ENCODE measurements around the gene OTC.

DNA sequence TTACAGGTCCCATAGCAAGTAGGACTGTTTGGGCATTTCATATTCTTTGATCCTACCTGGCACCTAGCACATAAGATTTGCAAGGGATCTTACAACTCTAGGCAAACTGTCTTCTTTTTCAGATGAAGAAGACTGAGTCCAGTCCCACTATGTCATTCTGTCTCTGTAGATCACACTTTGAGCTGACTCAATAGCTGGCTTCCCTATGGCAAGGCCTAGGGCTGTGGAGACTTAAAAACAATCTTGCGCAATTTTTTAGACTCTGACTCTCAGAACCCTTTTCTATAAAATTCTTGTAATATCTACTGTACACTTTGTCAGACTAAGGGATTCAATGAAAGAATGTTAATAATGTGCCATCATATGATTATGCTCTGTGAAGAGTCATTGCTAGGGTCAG, 26.7 kb downstream of the OTC start:
- TF ChIP-seq, protein P1, sequence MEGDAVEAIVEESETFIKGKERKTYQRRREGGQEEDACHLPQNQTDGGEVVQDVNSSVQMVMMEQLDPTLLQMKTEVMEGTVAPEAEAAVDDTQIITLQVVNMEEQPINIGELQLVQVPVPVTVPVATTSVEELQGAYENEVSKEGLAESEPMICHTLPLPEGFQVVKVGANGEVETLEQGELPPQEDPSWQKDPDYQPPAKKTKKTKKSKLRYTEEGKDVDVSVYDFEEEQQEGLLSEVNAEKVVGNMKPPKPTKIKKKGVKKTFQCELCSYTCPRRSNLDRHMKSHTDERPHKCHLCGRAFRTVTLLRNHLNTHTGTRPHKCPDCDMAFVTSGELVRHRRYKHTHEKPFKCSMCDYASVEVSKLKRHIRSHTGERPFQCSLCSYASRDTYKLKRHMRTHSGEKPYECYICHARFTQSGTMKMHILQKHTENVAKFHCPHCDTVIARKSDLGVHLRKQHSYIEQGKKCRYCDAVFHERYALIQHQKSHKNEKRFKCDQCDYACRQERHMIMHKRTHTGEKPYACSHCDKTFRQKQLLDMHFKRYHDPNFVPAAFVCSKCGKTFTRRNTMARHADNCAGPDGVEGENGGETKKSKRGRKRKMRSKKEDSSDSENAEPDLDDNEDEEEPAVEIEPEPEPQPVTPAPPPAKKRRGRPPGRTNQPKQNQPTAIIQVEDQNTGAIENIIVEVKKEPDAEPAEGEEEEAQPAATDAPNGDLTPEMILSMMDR (IDR thresholded peaks at IDR 0.05): no peak
- TF ChIP-seq POLR2A (IDR thresholded peaks at IDR 0.05): no peak
- TF ChIP-seq POLR2AphosphoS5 (IDR thresholded peaks at IDR 0.05): no peak
